WERI-Rb-1 (cell line): ENCODE data around the gene ONECUT2.

Source experiments
- DNase-seq: peaks from one replicate; pipeline ENCODE4 v3.0.0-alpha.2; 2020
- H3K27ac ChIP-seq: fragments of 250-450 bp; sonication (Bioruptor Pico); 2 replicates; pipeline ENCODE4 v1.5.1; 2020; ENCODE audit warnings: mild to moderate bottlenecking, moderate library complexity
- H3K27me3 ChIP-seq: fragments of 250-450 bp; sonication (Bioruptor Pico); 2 replicates; pipeline ENCODE4 v1.5.1; 2021; ENCODE audit warnings: mild to moderate bottlenecking, low read depth, moderate library complexity; ENCODE audit not compliant: insufficient read depth, severe bottlenecking
- H3K36me3 ChIP-seq: fragments of 250-450 bp; sonication (Bioruptor Pico); 2 replicates; pipeline ENCODE4 v1.5.1; 2020; ENCODE audit warnings: mild to moderate bottlenecking, moderate library complexity
- H3K4me3 ChIP-seq: 2 replicates; pipeline ENCODE4 v1.5.1; 2011; ENCODE audit warnings: low read depth, mild to moderate bottlenecking, control low read depth, low read length
- H3K9me3 ChIP-seq: fragments of 250-450 bp; sonication (Bioruptor Pico); 2 replicates; pipeline ENCODE4 v1.5.1; 2021; ENCODE audit warnings: mild to moderate bottlenecking, moderate library complexity; ENCODE audit not compliant: severe bottlenecking
- CTCF ChIP-seq: IDR thresholded peaks from 2 replicates; pipeline ENCODE4 v1.5.1; 2011; ENCODE audit warnings: low read depth, mild to moderate bottlenecking, control low read depth, inconsistent platforms, low read length

Gene ONECUT2

GRCh38 chr18:57440331-57441070, 5.3 kb downstream of the ONECUT2 start:
- H3K4me3 ChIP-seq, result no peak overlapping the region
- DNase-seq, result no peak
- no peaks in the 10 kb centered on the region for H3K27me3 ChIP-seq
- no peak for TF ChIP-seq CTCF
- H3K27ac ChIP-seq, result no peak overlapping the region
- peaks cover 65% of the 10 kb centered on the region for H3K36me3 ChIP-seq
- no peaks in the 10 kb centered on the region for H3K9me3 ChIP-seq

- TF ChIP-seq CTCF, result no peak
- Histone ChIP-seq H3K4me3 (no peak overlapping the region), H3K36me3 (peaks cover 62% of the 10 kb centered on the region), H3K27ac (no peak overlapping the region), H3K9me3 (no peaks in the 10 kb centered on the region), H3K27me3 (no peaks in the 10 kb centered on the region)
- DNase-seq, result no peak
Measured at GRCh38 chr18:57441071-57441794, 6.1 kb downstream of the ONECUT2 start.

- TF ChIP-seq CTCF, result no peak
- Histone ChIP-seq H3K27ac (no peak overlapping the region), H3K4me3 (no peak overlapping the region), H3K9me3 (no peaks in the 10 kb centered on the region), H3K36me3 (peaks cover 68% of the 10 kb centered on the region), H3K27me3 (no peaks in the 10 kb centered on the region)
- no peak for DNase-seq
Measured at GRCh38 chr18:57443247-57443646, 8.1 kb downstream of the ONECUT2 start.

GRCh38 chr18:57443702-57444101, 8.5 kb downstream of the ONECUT2 start:
- no peak for TF ChIP-seq CTCF
- no peaks in the 10 kb centered on the region for H3K27me3 ChIP-seq

GRCh38 chr18:57444301-57444759, 9.2 kb downstream of the ONECUT2 start:
- peaks cover 75% of the 10 kb centered on the region for H3K36me3 ChIP-seq
- no peak overlapping the region for H3K27ac ChIP-seq
- H3K4me3 ChIP-seq, result no peak overlapping the region
- H3K9me3 ChIP-seq, result no peaks in the 10 kb centered on the region
- DNase-seq, result no peak
- TF ChIP-seq CTCF, result no peak
- no peaks in the 10 kb centered on the region for H3K27me3 ChIP-seq

More at GRCh38 chr18:57443702-57444101, 8.5 kb downstream of the ONECUT2 start:
- DNase-seq, result no peak
- no peak overlapping the region for H3K4me3 ChIP-seq
- H3K36me3 ChIP-seq, result peaks cover 72% of the 10 kb centered on the region
- no peak overlapping the region for H3K27ac ChIP-seq
- no peaks in the 10 kb centered on the region for H3K9me3 ChIP-seq
